GM12872 (cell line): ENCODE data around the gene SERPINA10.

Source experiments
- CTCF ChIP-seq: IDR thresholded peaks from 3 replicates; pipeline ENCODE4 v1.5.1; 2011; ENCODE audit warnings: low read depth, mild to moderate bottlenecking, low read length, moderate library complexity; ENCODE audit not compliant: insufficient read depth

The SERPINA10 gene

DNA sequence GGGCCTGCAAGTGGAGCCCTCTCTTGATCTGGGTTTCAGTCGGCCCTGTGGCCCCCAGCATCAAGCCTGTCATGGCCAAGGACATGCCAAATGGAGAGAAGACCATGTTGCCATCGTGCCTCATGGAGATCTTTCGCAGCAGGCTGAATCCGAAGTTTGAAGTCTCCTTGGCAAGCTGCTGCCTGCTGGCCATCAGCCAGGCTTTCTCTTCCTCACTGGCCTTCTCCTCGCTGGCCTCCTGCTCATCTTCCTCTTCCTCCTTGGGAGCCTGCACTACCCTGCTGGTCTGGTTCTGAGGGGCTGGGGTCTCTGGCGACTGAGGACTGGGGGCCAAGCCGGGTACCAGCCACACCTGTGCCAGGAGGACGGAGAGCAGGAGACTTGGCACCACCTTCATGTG, 2.9 kb downstream of the SERPINA10 start:
- TF ChIP-seq CTCF: no peak

DNA sequence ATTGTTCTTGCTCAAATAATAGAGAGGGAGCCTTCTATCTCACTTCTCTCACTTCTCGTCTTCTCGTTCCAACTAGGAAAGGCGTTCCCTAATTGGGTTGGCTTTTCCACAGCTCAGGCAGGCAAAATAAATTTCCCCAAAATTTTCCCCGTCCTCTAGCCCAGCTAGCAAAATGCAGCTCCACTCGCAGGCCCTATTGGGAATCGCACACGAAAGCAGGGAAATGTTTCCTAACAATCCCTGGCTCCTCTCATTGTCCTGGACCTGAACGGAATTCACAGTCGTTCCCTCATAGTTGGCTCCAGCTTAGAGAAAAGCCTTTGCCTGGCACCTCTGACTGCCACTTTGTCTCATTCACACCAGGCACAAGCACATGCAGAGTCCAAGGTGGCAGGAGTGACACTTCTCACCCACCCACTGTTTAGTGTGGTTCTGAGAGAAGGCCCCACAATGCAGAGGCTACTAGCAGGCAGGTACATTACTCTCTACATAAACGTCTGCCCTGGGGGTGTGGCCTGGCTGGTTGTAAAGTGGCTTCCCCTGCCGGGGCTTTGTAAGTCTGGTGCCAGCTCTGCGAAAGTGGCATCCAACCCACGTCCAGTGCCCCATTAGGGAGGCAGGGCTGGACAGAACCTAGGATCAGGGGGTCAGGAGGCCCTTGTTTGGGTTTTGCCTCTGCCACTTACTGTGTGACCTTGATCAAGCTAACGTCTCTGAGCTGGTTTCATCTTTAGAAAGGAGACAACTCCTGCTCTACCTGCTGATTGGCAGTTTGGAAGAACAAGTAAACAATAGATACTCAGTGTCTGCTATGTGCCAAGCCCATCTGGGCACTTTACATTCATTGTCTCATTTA, 4.2 kb downstream of the SERPINA10 start:
- TF ChIP-seq CTCF: no peak

- TF ChIP-seq CTCF: no peak
These were observed 7.9 kb downstream of the SERPINA10 start for GRCh38 chr14:94285158-94285557.

DNA sequence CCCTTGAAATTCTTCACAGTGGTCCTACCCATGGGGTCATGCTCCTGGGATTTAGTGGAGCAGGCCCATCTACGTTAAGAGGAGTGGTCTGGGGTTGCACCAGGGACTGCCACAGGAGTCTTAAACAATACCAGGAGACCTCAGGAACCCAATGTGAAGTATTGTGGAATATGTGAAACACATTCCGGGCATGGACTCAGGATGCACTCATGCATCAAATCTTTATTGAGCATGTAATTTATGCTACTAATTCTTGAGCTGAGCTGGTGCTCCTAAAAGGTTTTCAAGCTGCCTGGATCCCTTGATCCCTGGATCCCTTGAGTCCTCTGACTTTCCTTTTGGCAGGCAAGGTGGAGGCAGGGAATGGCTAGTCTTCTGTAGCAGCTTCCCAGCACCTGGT, 8.8 kb downstream of the SERPINA10 start:
- TF ChIP-seq CTCF: no peak

DNA sequence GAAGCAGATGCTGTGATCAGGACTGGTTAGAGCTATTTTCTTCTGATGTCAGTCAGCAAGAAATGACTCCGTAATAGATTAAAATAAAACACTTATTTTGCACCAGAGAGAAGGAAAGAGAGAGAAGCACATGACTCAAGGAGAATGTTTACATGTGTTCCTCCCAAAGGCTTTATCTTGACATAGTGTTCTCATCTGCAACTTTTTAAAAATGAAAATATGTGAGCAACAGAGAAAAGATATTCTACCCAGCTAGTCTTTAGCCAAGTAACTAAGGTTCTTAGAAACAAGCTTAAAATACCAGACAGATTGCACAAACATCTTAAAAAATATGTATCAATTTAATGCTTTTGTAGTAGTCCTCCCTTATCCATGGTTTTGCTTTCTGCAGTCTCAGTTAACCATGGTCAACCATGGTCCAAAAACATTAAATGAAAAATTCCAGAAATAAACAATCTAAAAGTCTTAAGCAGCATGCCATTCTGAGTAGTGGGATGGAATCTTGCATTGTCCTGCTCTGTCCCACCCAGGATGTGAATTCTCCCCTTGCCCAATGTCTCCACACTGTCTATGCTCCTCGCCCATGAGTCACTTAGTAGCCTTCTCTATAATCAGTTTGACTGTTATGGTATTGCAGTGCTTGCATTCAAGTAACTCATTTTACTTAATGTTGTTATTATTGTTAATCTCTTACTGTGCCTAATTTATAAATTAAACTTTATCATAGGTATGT, 9.9 kb downstream of the SERPINA10 start:
- TF ChIP-seq CTCF: no peak

- no peak for TF ChIP-seq CTCF
These were observed 14.3 kb downstream of the SERPINA10 start for GRCh38 chr14:94278731-94279130.

DNA sequence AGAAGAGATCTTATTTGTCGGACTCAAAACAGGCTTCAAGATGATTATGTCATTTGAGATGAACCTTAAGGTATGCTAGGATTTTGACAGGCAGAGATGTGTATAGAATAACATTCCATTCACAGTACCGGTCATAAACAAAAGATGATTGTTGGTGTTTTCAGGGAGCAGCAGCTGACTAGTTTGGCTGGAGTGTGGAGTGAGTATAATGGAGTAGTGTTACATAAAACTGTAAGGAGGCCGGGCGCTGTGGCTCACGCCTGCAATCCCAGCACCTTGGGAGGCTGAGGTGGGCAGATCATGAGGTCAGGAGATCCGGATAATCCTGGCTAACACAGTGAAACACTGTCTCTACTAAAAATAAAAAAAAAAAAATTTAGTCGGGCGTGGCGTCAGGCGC, 23.9 kb downstream of the SERPINA10 start:
- no peak for TF ChIP-seq CTCF
